ENCODE results near the gene TCHP.
"Not testable (repeated sequence)": the region's sequence is repeated elsewhere in the genome, so short reads cannot be mapped to it uniquely, and the experiment has no call there.

- not testable (repeated sequence) for TF ChIP-seq CTCF (conservative IDR thresholded peaks at IDR 0.05; ENCODE audit: low read depth in 2 of 2); REST (IDR thresholded peaks at IDR 0.05; ENCODE audit: unreplicated experiment); POLR2AphosphoS5 (IDR thresholded peaks at IDR 0.05; ENCODE audit: low read depth); EZH2phosphoT487 (IDR thresholded peaks at IDR 0.05; ENCODE audit: unreplicated experiment); ETS1 (IDR thresholded peaks at IDR 0.05); EZH2 (IDR thresholded peaks at IDR 0.05; ENCODE audit: low read depth, unreplicated experiment); ZNF114 (CRISPR knock-in tag; IDR thresholded peaks at IDR 0.05)
Measured at GRCh38 chr12:109899345-109899744, 729 bp upstream of the TCHP start.
